Endothelial cell of umbilical vein (primary cell): Measurements from ENCODE around the gene NLRC3. TPM values are rescaled to one million over a fixed set of nuclear protein-coding genes. Genes with fewer than 3 reads are reported as not detected.

Experiments
- BruUV-seq: library from RNA; stranded (reverse); fragments of 400-500 nt; replicated peaks from 2 replicates; lab custom pipeline; 2021; lab: Mats Ljungman, UMichigan
- CTCF ChIA-PET: fragments of 300-600, 350-600 bp; sonication (Branson Sonifier 250); formaldehyde crosslinking; loops from one replicate; lab custom pipeline; 2021; ENCODE audit warnings: antibody characterized with exemption, inconsistent platforms; lab: Charles Lee
- POLR2A ChIA-PET: fragments of 300-600, 350-600 bp; sonication (Branson Sonifier 250); formaldehyde crosslinking; loops from one replicate; lab custom pipeline; 2021; ENCODE audit warnings: antibody characterized with exemption, inconsistent platforms; lab: Charles Lee
- DNase-seq: peaks from one replicate; pipeline ENCODE4 v3.0.0-alpha.2; 2011; ENCODE audit warnings: low read depth, low spot score
- FAIRE-seq: peaks from 2 replicates; lab custom pipeline; 2011; peaks lifted over from hg19 to GRCh38; lab: Jason Lieb, UNC
- H2AFZ ChIP-seq: 2 replicates; pipeline ENCODE4 v1.6.0; 2012; ENCODE audit warnings: low read depth, low read length, control low read depth, inconsistent platforms
- H3K27ac ChIP-seq: 2 replicates; pipeline ENCODE4 v1.5.1; 2011; ENCODE audit warnings: low read depth, mild to moderate bottlenecking, control low read depth, low read length, moderate library complexity; ENCODE audit not compliant: insufficient read depth
- H3K27me3 ChIP-seq, 2 experiments: 2 replicates each; pipeline versions ENCODE4 v1.6.0 to v1.6.1; 2011; ENCODE audit warnings: low read length in 2 of 2, mixed read lengths in 1 of 2; ENCODE audit not compliant: control insufficient read depth in 2 of 2, insufficient read depth in 2 of 2
- H3K36me3 ChIP-seq, 2 experiments: 2 replicates in 1 of 2; 3 replicates in 1 of 2; pipeline ENCODE4 v1.5.1; 2011; ENCODE audit warnings: low read length in 2 of 2, mild to moderate bottlenecking in 1 of 2, moderate library complexity in 1 of 2; ENCODE audit not compliant: control insufficient read depth in 2 of 2, insufficient read depth in 2 of 2; ENCODE audit errors: extremely low read depth in 1 of 2
- H3K4me1 ChIP-seq: 3 replicates; pipeline ENCODE4 v1.5.1; 2011; ENCODE audit warnings: mild to moderate bottlenecking, low read length; ENCODE audit not compliant: control insufficient read depth, insufficient read depth; ENCODE audit errors: extremely low read depth
- H3K4me2 ChIP-seq: 2 replicates; pipeline ENCODE4 v1.6.1; 2011; ENCODE audit warnings: low read length, control low read depth, mixed read lengths; ENCODE audit not compliant: insufficient read depth
- H3K4me3 ChIP-seq, 3 experiments: fragments of 200-600 bp in 1 of 3; sonication (generic), shearing (Covaris generic) in 1 of 3; replicated peaks in 1 of 3; 2 replicates each; pipeline ENCODE4 v1.5.1; 2011 to 2016; ENCODE audit warnings: control low read depth in 3 of 3, low read length in 3 of 3, mild to moderate bottlenecking in 2 of 3, inconsistent platforms in 1 of 3, low read depth in 1 of 3, moderate library complexity in 1 of 3; ENCODE audit not compliant: insufficient read depth in 1 of 3
- H3K79me2 ChIP-seq: 2 replicates; pipeline ENCODE4 v1.6.0; 2012; ENCODE audit warnings: low read length, inconsistent platforms; ENCODE audit not compliant: control insufficient read depth, insufficient read depth
- H3K9ac ChIP-seq: replicated peaks from 2 replicates; pipeline ENCODE3; 2011; ENCODE audit warnings: low read length, control low read depth; ENCODE audit not compliant: insufficient read depth; ENCODE audit errors: extremely low read depth
- H3K9me1 ChIP-seq: replicated peaks from 3 replicates; pipeline ENCODE4 v1.6.0; 2011; ENCODE audit warnings: mild to moderate bottlenecking, low read length; ENCODE audit not compliant: control insufficient read depth, insufficient read depth; ENCODE audit errors: extremely low read depth
- H3K9me3 ChIP-seq: replicated peaks from 2 replicates; pipeline ENCODE4 v1.5.1; 2012; ENCODE audit warnings: low read length, inconsistent platforms; ENCODE audit not compliant: control insufficient read depth, insufficient read depth
- H4K20me1 ChIP-seq: replicated peaks from 2 replicates; pipeline ENCODE3; 2011; ENCODE audit warnings: mild to moderate bottlenecking, low read length; ENCODE audit not compliant: control insufficient read depth, insufficient read depth; ENCODE audit errors: extremely low read depth
- CTCF ChIP-seq, 2 donors: IDR thresholded peaks; 1 replicate in 1 of 2; 2 replicates in 1 of 2; pipeline ENCODE4 v1.5.1; 2011; ENCODE audit warnings: low read length in 2 of 2, mild to moderate bottlenecking in 2 of 2, moderate library complexity in 2 of 2, control low read depth in 1 of 2, inconsistent platforms in 1 of 2, low read depth in 1 of 2; ENCODE audit not compliant: insufficient read depth in 1 of 2; ENCODE audit errors: extremely low read depth in 1 of 2
- EZH2 ChIP-seq: IDR thresholded peaks from 2 replicates; pipeline ENCODE4 v1.6.1; 2012; ENCODE audit warnings: borderline replicate concordance, low read depth, mild to moderate bottlenecking, moderate library complexity, low read length, inconsistent platforms; ENCODE audit not compliant: severe bottlenecking
- FOS ChIP-seq: IDR thresholded peaks from 2 replicates; pipeline ENCODE4 v1.6.1; 2011; ENCODE audit warnings: mild to moderate bottlenecking, low read length, moderate library complexity, borderline replicate concordance; ENCODE audit not compliant: insufficient read depth
- GATA2 ChIP-seq: IDR thresholded peaks from 2 replicates; pipeline ENCODE4 v1.7.0; 2011; ENCODE audit warnings: low read depth, mild to moderate bottlenecking, moderate library complexity, mixed read lengths, low read length; ENCODE audit not compliant: insufficient read length, insufficient read depth
- JUN ChIP-seq: IDR thresholded peaks from 2 replicates; pipeline ENCODE4 v1.6.1; 2011; ENCODE audit warnings: borderline replicate concordance, low read depth; ENCODE audit not compliant: insufficient read length, insufficient read depth
- MAX ChIP-seq: IDR thresholded peaks from 2 replicates; pipeline ENCODE4 v1.6.1; 2011; ENCODE audit not compliant: insufficient read depth, insufficient read length
- MYC ChIP-seq: IDR thresholded peaks from one replicate; pipeline ENCODE4 v1.6.1; 2011; ENCODE audit warnings: mild to moderate bottlenecking, low read depth, low read length
- POLR2A ChIP-seq: IDR thresholded peaks from 2 replicates; pipeline ENCODE4 v1.6.1; 2012; ENCODE audit warnings: low read depth, mild to moderate bottlenecking, control low read depth, low read length
- POLR2AphosphoS5 ChIP-seq: IDR thresholded peaks from 2 replicates; pipeline ENCODE4 v1.6.1; 2012; ENCODE audit warnings: low read depth, mild to moderate bottlenecking, control low read depth, low read length, moderate library complexity; ENCODE audit not compliant: insufficient read depth
- dilution Hi-C: fragments of 300-500 bp; cut with MboI; formaldehyde crosslinking; loops from one replicate; pipeline ENCODE4 v1.15.0; 2019; ENCODE audit warnings: low sequenced_read_pairs; ENCODE audit not compliant: extremely low pct_ligation_motif_present
- intact Hi-C: fragments of 100-400 bp; cut with micrococcal nuclease; formaldehyde crosslinking; loops from one replicate; pipeline ENCODE4 v1.10.0; 2022
- polyA plus RNA-seq, 4 experiments: library from polyadenylated mRNA; depleted of rRNA in 3 of 4; stranded (reverse) in 3 of 4; unstranded in 1 of 4; fragments of >200 nt; gene quantifications; 2 replicates each; pipeline versions ENCODE4 v1.2.1 to v1.2.3, GENCODE V29; 2011 to 2012; ENCODE audit warnings: missing spikeins in 1 of 4
- total RNA-seq: library from RNA; stranded (reverse); gene quantifications from 2 replicates; pipeline ENCODE4 v1.2.3, GENCODE V29; 2021

NLRC3 gene
- total and polyA plus RNA-seq, 2 donors (not counting 3 experiments of a cell fraction or from before 2014, with no cell fraction given) = 0.84 to 3.4 TPM

GRCh38 chr16:3607161-3607560 is 30.0 kb upstream of the NLRC3 start:
- H3K4me2 ChIP-seq = no peak overlapping the region
- DNase-seq (no peak), FAIRE-seq (no peak)
- no TSS peak for BruUV-seq
- ChIA-PET POLR2A (no interaction called here), CTCF (interaction anchor here (0.8 kb wide), 1 partner anchor 70 kb away, joined by 3 read pairs; no protein-coding TSS in a partner anchor)
- H3K9ac ChIP-seq = no peak overlapping the region
- no peak overlapping the region for H2AFZ ChIP-seq
- dilution Hi-C loops (no loop called here), intact Hi-C loops (no loop called here)
- peaks cover 6% of the 10 kb centered on the region for H3K4me1 ChIP-seq
- no peaks in the 10 kb centered on the region for H3K9me1 ChIP-seq
- no peaks in the 10 kb centered on the region for H3K36me3 ChIP-seq
- no peaks in the 10 kb centered on the region for H3K9me3 ChIP-seq
- peaks cover 5% of the 10 kb centered on the region for H3K79me2 ChIP-seq
- no peak for TF ChIP-seq POLR2AphosphoS5
- no peak for TF ChIP-seq MYC
- TF ChIP-seq POLR2A = no peak
- no peak for TF ChIP-seq CTCF (IDR thresholded peaks at IDR 0.05; ENCODE audit: extremely low read depth in 1 of 2, insufficient read depth in 1 of 2, low read depth in 1 of 2, low read length in 2 of 2)
- no peaks in the 10 kb centered on the region for H3K27me3 ChIP-seq
- no peaks in the 10 kb centered on the region for H4K20me1 ChIP-seq
- H3K4me3 ChIP-seq = no peak overlapping the region
- no peak overlapping the region for H3K27ac ChIP-seq

- no peaks in the 10 kb centered on the region for H3K79me2 ChIP-seq
- H3K4me2 ChIP-seq = no peak overlapping the region
- H4K20me1 ChIP-seq = no peaks in the 10 kb centered on the region
- H3K36me3 ChIP-seq = no peaks in the 10 kb centered on the region
- H3K4me1 ChIP-seq = peaks cover 6% of the 10 kb centered on the region
- H3K9me1 ChIP-seq = no peaks in the 10 kb centered on the region
- no peak for TF ChIP-seq FOS
- TF ChIP-seq CTCF (IDR thresholded peaks at IDR 0.05; ENCODE audit: extremely low read depth in 1 of 2, insufficient read depth in 1 of 2, low read depth in 1 of 2, low read length in 2 of 2) = no peak
- no peak for TF ChIP-seq GATA2
- TF ChIP-seq POLR2AphosphoS5 = no peak
- no peak for TF ChIP-seq MAX
- TF ChIP-seq POLR2A = no peak
- TF ChIP-seq JUN = no peak
- no peak for TF ChIP-seq MYC
- TF ChIP-seq EZH2 = no peak
- dilution Hi-C loops = no loop called here
- ChIA-PET CTCF (interaction anchor here (1.3 kb wide), 1 partner anchor 40 kb away, joined by 4 read pairs; no protein-coding TSS in a partner anchor), POLR2A (no interaction called here)
- intact Hi-C loops = no loop called here
- BruUV-seq = no TSS peak
- no peaks in the 10 kb centered on the region for H3K9me3 ChIP-seq
- DNase-seq (no peak), FAIRE-seq (no peak)
- H3K9ac ChIP-seq = no peak overlapping the region
- no peak overlapping the region for H2AFZ ChIP-seq
- H3K27ac ChIP-seq = no peak overlapping the region
- H3K4me3 ChIP-seq = no peak overlapping the region
- H3K27me3 ChIP-seq = no peaks in the 10 kb centered on the region
Measured at GRCh38 chr16:3606441-3606840, 29.2 kb upstream of the NLRC3 start.
